Hematopoietic multipotent progenitor cell treated with erythropoietin and hydrocortisone succinate and interleukin-3 and kit ligand, for 6 days (in vitro differentiated cells): ENCODE data around the gene ARL3.

ENCODE experiments used
- DNase-seq: peaks from one replicate; pipeline ENCODE4 v3.0.0-alpha.2; 2015

Gene ARL3

DNA sequence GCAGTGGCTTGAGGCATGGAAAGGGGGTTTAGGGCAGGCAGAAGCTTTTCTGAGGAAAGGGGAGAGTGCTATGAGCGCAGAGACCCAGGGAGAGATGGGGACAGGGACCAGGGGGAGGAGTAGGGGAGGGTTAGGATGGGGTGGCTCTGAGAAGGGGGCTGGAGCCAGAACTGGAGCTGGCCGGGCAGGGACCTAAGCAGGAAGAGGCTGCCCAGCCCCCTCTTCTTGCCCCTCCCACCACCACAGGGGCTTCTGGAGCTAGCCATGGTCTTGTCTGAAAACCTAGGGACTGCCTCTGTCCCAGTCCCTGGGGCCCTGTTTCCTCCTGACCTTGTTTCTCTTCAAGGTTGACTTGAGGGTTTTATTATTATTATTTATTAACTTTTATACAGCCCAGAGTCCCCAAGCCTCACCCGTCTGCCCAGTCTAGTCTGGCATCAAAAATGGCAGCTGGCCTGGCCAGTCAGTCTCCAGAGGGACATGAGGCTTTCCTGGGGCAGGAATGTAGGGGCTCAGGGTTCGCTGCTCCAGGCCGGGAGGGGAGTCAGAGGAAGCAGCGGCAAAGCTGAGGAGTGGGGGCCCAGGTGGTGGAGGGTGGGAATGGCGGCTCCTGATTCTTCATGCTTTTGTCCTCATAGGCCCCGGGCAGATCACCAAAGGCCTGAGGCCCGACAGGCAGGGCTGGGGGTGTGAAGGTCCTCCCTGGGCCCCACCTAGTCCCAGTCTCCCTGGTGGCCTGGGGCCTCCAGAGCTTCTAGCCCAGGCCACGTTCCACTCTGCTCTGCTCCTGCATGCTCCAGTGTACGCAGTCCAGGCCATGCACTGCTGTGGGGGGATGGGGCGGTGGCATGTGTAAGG, 64.2 kb downstream of the ARL3 start:
- DNase-seq = no peak

GRCh38 chr10:102648889-102649796, 65.1 kb downstream of the ARL3 start:
- no peak for DNase-seq

DNA sequence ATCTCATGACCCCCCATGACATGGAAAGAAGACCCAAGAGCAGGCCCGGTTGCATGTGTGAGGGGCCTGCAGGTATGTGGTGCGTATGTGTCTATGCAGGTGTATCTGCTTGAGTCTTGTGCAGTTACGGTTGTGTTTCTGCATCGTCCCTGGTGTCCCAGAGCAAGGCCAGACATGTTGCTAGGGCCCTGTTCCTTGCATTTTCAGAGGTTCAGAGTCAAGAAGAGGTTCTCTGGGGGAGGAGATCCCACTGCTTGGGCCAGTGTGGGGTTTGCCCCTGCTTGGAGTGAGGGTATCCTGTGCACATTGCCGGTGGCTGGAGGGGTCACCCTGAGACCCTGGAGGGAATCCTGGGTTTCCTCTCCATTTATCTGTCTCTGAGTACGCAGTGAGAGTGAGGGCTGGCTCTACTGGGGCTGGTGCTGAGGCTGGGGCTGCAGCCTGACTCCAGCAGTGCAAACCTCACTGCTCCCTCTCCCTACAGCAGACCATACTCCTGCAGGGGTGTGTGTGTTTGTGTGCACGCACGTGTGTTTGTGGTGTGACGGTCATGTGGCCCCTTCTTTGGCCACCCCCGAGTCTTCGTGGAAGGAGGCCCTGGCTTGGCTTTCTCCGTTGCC, 65.8 kb downstream of the ARL3 start:
- no peak for DNase-seq

GRCh38 chr10:102647443-102648268, 66.5 kb downstream of the ARL3 start:
- DNase-seq = no peak

DNA sequence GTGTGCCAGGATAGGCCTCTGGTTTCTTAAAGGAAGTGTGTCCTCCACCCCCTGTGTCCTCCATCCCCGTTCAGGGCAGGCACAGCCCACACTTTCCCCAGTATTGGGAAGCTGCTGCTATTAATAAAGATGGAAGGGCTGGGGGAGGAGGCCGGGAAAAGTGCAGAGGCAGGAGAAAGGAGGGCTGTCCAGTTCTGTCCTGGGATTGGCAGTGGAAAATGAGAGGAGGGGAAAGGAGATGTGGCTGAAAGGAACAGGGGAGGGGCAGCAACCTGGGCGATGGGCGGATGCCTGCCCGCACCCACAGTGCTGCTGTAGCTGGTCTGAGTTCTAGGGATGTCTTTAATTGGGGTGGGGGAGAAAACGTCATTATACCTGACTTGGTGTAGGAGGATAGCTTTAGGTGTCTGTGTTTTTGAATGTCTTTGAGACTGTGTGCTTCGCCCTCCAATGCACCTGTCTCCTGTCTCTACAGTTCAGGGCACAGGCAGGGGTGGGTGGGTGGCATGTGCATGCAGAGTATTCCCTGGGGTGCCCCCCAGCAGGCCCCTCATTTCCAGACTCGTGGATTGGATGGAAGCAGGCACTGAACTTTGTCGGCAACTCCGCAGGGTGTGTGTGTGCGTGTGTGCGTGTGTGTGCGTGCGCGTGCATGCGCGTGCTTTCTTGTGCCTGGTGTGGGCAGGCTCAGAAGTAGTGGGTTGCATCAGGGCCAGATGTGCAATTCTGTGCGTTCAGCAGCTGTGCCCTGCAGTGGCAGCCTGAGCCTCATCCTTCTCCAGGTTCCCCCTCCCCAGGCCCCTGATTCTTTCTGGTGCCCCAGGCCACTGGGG, 67.4 kb downstream of the ARL3 start:
- no peak for DNase-seq

- DNase-seq = peak; percentile 97
Observed at GRCh38 chr10:102645741-102646609, 68.2 kb downstream of the ARL3 start.

DNA sequence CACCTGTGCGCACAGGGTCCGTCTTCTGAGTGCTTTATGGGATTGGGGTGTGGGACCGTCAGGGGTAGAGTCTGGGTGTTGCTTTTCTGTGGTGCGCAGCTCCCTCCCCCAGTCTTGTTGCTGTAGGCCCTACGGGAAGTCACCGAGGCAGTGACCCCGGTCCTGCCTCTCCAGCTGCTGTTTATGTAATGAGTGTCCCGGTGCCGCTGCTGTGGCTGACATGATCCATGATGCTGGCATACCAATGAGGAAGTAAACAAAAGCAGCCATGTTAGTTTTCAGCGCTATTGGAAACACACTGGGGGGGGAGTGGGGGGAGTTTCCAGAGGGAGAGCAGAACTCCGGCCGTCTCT, 68.8 kb downstream of the ARL3 start:
- peak; percentile 73 for DNase-seq

DNA sequence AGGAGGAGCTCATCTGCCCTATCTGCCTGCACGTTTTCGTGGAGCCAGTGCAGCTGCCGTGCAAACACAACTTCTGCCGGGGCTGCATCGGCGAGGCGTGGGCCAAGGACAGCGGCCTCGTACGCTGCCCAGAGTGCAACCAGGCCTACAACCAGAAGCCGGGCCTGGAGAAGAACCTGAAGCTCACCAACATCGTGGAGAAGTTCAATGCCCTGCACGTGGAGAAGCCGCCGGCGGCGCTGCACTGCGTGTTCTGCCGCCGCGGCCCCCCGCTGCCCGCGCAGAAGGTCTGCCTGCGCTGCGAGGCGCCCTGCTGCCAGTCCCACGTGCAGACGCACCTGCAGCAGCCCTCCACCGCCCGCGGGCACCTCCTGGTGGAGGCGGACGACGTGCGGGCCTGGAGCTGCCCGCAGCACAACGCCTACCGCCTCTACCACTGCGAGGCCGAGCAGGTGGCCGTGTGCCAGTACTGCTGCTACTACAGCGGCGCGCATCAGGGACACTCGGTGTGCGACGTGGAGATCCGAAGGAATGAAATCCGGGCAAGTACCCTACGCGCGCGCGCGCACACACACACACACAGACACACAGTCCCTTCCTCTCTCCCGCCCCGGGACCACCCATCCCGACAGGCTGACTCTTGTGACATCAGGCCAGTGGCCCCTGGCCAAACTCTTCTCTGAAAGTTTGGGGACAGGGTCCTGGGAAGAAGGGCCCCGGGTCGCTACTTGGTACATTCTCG, 69.4 kb downstream of the ARL3 start:
- DNase-seq = peak; percentile 89

DNA sequence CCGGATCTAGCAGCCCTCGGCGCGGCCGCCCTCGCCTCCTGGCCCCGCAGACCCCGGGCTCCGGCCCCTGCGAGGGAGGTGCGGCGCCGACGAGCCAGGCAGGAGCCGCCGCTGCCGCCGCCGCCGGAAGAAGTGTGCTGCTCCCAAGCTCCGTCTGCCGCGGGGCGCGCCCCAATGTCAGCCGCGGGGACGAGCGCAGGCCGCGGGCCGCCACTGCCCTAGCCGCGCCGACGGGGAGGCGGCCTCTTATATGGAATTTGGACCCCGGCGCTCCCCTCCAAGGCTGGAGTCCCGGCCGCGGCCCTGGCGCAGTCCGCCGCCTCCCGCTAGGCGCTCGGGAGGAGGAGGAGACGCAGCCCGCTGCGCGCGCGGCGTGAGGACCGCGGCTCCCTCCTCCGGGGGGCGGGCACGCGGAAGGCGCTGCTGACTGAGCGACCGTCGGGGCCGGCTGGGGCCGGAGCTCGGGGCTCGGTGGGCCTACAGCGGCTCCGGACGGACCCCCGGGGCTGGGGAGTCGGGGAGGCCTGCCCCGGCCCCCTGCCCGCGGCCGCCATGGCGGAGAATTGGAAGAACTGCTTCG, 70.0 kb downstream of the ARL3 start, which contains the start of gene TRIM8:
Gene TRIM8, plus strand, starts transcription at position 414 of the 580 bp plus-strand sequence. Its CDS starts 139 bp downstream, at position 553.
- peak; percentile 74 for DNase-seq

- DNase-seq = peak; percentile 83
Observed at GRCh38 chr10:102643336-102644065, 70.7 kb downstream of the ARL3 start.

DNA sequence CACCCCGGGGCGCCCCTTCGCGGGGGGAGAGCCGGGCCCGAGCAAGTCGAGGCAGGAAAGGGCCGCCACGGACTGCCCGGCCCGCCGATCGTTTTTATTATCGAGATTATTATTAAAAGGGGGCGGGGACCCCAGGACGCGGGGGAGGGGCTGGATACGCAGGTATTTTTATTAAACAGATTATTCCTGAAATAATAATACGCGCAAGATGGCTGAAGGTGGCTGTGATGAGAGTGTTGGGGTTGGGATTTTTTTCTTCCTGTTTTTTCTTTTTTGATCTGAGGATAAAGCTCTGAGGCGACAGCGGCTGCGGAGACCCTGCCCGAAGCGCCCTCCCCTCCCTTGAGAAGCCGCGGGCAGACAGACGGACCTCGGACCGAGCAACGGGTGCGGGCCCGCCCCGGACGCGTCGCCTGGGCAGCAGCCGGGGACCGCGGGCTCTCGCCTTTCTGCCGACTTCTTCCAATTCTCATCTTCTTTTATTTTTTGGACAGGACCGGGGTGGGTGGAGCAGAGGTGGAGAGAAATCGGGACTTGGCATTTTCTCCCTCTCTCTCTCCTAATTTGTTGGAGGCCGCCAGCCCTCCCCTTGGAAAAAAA, 71.4 kb downstream of the ARL3 start:
- DNase-seq = peak; percentile 72

GRCh38 chr10:102641880-102642735, 72.1 kb downstream of the ARL3 start:
- peak; percentile 99 for DNase-seq

GRCh38 chr10:102641402-102641801, 72.8 kb downstream of the ARL3 start:
- DNase-seq = no peak

DNA sequence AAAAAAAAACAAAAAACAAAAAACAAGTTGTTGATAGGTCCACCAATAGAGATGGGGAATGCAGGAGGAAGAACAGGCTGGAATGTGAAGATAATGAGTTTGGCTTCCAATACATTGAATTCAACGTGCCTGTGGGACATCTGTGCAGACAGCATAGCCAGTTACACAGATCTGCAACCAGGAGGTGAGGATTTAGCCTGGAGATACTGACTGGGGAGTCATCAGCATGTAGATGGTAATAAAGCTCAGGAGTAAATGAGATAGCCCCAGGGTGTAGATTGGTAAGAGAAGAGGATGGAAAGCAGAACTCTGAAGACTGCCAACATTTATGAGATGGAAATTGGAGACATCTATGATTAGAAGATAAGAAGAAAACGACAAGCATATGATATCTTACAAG, 74.7 kb downstream of the ARL3 start:
- DNase-seq = peak; percentile 25

GRCh38 chr10:102635377-102635776, 78.8 kb downstream of the ARL3 start:
- DNase-seq = no peak

DNA sequence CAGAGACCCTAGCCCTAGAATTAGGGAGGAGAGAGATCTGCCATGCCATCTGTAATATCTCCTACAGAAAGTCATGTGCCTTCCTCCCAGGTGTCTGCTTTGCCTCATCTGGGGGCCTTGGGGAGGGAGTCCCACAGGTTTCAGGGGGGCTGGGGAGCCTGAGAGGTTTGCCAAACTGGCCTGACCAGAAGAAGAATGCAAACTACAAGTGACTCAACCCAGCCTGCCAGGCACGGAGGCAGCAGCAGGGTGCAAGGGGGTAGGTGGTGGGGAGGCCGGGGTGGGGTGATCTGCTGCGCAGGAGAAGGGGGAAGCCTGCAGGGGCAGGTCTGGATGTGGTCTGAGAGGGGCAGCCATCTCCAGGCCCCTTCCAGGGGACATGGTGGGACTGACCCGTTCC, 79.5 kb downstream of the ARL3 start:
- no peak for DNase-seq

DNA sequence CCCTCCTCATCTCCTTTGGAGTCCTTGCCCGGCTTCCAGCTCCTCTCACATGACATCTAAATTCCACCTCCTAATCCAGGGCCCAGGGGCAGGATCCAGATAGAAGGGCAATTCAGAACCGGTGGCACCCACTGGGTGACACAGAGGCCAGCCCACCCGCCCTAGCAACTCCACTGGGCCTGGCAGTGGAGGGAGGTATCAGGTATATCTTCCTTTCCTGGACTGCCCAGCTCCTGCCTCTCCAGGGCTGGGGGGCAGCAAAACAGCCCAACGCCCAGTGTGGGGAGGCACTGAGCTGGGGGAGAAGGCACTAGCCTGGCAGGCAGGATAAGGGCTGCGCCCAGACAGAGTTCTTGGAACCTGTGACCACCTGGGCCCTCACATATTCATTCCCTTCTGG, 80.3 kb downstream of the ARL3 start:
- no peak for DNase-seq
